Measurements from ENCODE around the gene MMD.

Gene MMD

GRCh38 chr17:55417411-55418268 is 4.0 kb downstream of the MMD start:
- no peak overlapping the region for H3K27ac ChIP-seq

GRCh38 chr17:55416470-55417052 is 5.1 kb downstream of the MMD start:
- no peak for TF ChIP-seq CTCF (IDR thresholded peaks at IDR 0.05)
- TF ChIP-seq ZFX (IDR thresholded peaks at IDR 0.05; ENCODE audit: borderline replicate concordance) = no peak
- H3K27ac ChIP-seq = no peak overlapping the region

More at GRCh38 chr17:55417411-55418268, 4.0 kb downstream of the MMD start:
- TF ChIP-seq CTCF (IDR thresholded peaks at IDR 0.05) = no peak
- no peak for TF ChIP-seq ZFX (IDR thresholded peaks at IDR 0.05; ENCODE audit: borderline replicate concordance)

- no peak for TF ChIP-seq CTCF (IDR thresholded peaks at IDR 0.05)
- TF ChIP-seq ZFX (IDR thresholded peaks at IDR 0.05; ENCODE audit: borderline replicate concordance) = no peak
- H3K27ac ChIP-seq = no peak overlapping the region
Observed at GRCh38 chr17:55416000-55416399, 5.6 kb downstream of the MMD start.

- no peak overlapping the region for H3K27ac ChIP-seq
- TF ChIP-seq CTCF (IDR thresholded peaks at IDR 0.05) (no peak), ZFX (IDR thresholded peaks at IDR 0.05; ENCODE audit: borderline replicate concordance) (no peak)
Observed at GRCh38 chr17:55414983-55415382, 6.7 kb downstream of the MMD start.

- TF ChIP-seq CTCF (IDR thresholded peaks at IDR 0.05) = no peak
- TF ChIP-seq ZFX (IDR thresholded peaks at IDR 0.05; ENCODE audit: borderline replicate concordance) = no peak
Observed at GRCh38 chr17:55413825-55414489, 7.7 kb downstream of the MMD start.

GRCh38 chr17:55411463-55411855 is 10.2 kb downstream of the MMD start:
- no peak overlapping the region for H3K27ac ChIP-seq
- TF ChIP-seq CTCF (IDR thresholded peaks at IDR 0.05) (no peak), ZFX (IDR thresholded peaks at IDR 0.05; ENCODE audit: borderline replicate concordance) (no peak)

More at GRCh38 chr17:55413825-55414489, 7.7 kb downstream of the MMD start:
- H3K27ac ChIP-seq = no peak overlapping the region
